Hepatocyte (in vitro differentiated cells): ENCODE measurements around the gene TAS1R2.

Source experiments
- CTCF ChIP-seq: fragments of 200-600 bp; sonication (generic); IDR thresholded peaks from 2 replicates; pipeline ENCODE4 v1.5.1; 2016; ENCODE audit warnings: antibody characterized with exemption, mild to moderate bottlenecking; ENCODE audit not compliant: poor library complexity
- EZH2 ChIP-seq: fragments of 200-600 bp; sonication (generic); IDR thresholded peaks from 2 replicates; pipeline ENCODE4 v1.6.1; 2016; ENCODE audit warnings: antibody characterized with exemption, mild to moderate bottlenecking, borderline replicate concordance

DNA sequence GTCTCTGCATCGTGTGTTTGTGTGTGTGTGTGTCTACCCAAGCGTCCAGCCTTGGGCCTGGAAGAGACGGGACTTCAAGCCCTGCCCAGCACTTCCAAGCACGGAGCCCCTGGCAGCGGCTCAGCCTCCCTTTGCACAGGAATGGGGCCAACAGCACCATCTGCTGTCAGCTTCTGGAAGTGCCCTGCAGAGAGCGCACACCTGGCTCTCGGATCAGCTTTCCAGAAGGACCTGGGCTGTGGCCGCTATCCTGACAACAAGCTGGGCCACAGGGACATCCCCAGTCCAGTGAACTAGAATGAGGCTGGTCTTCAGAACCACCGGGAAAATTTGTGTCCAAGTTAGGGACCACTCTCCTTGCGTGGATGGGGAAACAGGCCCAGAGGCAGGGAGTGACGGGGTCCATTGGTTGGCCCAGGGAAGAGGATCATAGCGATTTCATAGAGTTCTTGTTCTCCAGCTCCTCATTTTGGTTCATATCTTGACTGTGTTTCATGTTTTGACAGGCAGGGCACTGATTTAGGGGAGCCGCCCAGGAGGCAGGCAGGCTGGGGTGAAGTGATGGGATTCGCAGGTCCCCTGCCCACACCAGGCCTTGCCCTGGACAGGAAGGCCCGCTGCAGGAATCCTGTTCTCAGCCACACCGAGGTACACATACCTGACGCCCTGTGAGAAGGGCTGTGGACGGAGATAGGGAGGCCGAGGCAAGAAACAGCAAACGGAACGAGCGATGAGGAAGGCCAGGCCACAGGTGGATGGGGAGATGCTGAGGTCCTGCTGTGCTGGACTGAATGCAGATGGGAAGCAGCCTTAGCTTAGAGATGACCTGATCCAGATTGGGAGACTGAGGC lies 38.4 kb downstream of the TAS1R2 start:
- peak; percentile 96 for TF ChIP-seq CTCF
- TF ChIP-seq EZH2, result no peak
